Neutrophil (primary cell): ENCODE results near the gene TCHHL1.

Experiments used
- H3K27ac ChIP-seq: fragments of 200-600 bp; sonication (generic); 2 replicates; pipeline ENCODE4 v1.5.1; 2016; ENCODE audit warnings: mild to moderate bottlenecking, moderate library complexity
- H3K27me3 ChIP-seq: fragments of 200-600 bp; sonication (generic); 2 replicates; pipeline ENCODE4 v1.6.0; 2016; ENCODE audit warnings: mild to moderate bottlenecking
- H3K36me3 ChIP-seq: fragments of 200-600 bp; sonication (generic); 2 replicates; pipeline ENCODE4 v1.5.1; 2017
- H3K4me1 ChIP-seq, 2 experiments: fragments of 200-600 bp in 1 of 2; sonication (generic) in 1 of 2; 1 replicate in 1 of 2; 2 replicates in 1 of 2; pipeline versions ENCODE4 v1.5.1 to v1.6.1; 2013 to 2016; ENCODE audit warnings: low read depth in 1 of 2, low read length in 1 of 2, mild to moderate bottlenecking in 1 of 2, moderate library complexity in 1 of 2; ENCODE audit not compliant: control insufficient read depth in 1 of 2, insufficient read depth in 1 of 2
- H3K4me3 ChIP-seq, 2 experiments: fragments of 200-600 bp in 1 of 2; sonication (generic) in 1 of 2; 1 replicate in 1 of 2; 2 replicates in 1 of 2; pipeline ENCODE4 v1.5.1; 2013 to 2016; ENCODE audit warnings: low read depth in 1 of 2, low read length in 1 of 2, mild to moderate bottlenecking in 1 of 2, moderate library complexity in 1 of 2
- H3K9me3 ChIP-seq: fragments of 200-600 bp; sonication (generic); 2 replicates; pipeline ENCODE4 v1.5.1; 2016
- TF ChIP-seq, protein P1 (sequence below): fragments of 200-600 bp; sonication (generic); IDR thresholded peaks from 2 replicates; pipeline ENCODE4 v1.5.1; 2016; ENCODE audit warnings: antibody characterized with exemption

Gene TCHHL1

DNA sequence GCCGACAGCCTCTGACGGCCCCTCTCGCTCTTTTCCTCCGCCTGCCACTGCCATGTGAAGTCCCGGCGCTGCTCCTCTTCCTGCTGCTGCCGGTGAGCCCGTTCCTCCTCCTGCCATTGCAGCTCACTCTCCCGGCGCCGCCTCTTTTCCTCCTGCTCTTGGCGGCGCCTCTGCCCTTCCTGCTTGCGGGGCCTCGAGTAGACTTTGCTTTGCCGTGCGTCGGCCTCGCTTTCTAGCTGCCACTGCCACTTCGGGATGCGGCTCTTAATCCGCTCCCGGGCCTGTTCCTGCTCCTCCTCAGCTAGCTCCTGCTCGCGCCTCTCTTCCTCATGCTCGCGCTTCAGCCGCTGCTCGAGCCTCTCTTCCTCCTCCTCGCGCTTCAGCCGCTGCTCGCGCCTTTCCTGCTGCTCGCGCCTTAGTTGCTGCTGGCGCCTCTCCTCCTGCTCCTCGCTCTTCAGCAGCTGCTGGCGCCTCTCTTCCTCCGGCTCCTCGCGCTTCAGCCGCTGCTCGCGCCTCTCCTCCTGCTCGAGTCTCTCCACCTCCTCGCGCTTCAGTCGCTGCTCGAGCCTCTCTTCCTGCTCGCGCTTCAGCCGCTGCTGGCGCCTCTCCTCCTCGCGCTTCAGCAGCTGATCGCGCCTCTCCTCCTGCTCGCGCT lies 22.1 kb upstream of the TCHHL1 start:
- H3K27me3 ChIP-seq, result peaks cover 100% of the 10 kb centered on the region
- TF ChIP-seq, protein P1, sequence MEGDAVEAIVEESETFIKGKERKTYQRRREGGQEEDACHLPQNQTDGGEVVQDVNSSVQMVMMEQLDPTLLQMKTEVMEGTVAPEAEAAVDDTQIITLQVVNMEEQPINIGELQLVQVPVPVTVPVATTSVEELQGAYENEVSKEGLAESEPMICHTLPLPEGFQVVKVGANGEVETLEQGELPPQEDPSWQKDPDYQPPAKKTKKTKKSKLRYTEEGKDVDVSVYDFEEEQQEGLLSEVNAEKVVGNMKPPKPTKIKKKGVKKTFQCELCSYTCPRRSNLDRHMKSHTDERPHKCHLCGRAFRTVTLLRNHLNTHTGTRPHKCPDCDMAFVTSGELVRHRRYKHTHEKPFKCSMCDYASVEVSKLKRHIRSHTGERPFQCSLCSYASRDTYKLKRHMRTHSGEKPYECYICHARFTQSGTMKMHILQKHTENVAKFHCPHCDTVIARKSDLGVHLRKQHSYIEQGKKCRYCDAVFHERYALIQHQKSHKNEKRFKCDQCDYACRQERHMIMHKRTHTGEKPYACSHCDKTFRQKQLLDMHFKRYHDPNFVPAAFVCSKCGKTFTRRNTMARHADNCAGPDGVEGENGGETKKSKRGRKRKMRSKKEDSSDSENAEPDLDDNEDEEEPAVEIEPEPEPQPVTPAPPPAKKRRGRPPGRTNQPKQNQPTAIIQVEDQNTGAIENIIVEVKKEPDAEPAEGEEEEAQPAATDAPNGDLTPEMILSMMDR, result no peak
- H3K4me3 ChIP-seq, result peak overlapping the region; percentile 23 to 47
- no peaks in the 10 kb centered on the region for H3K9me3 ChIP-seq
- H3K27ac ChIP-seq, result no peak overlapping the region
- H3K36me3 ChIP-seq, result no peaks in the 10 kb centered on the region
- peaks cover 45 to 49% of the 10 kb centered on the region in 2 experiments for H3K4me1 ChIP-seq

- Histone ChIP-seq H3K27ac (no peak overlapping the region), H3K4me1 (peaks cover 45 to 49% of the 10 kb centered on the region in 2 experiments), H3K4me3 (peak overlapping the region; percentile 23 to 47), H3K36me3 (no peaks in the 10 kb centered on the region), H3K27me3 (peaks cover 100% of the 10 kb centered on the region), H3K9me3 (no peaks in the 10 kb centered on the region)
- TF ChIP-seq, protein P1, result no peak
These were observed 21.5 kb upstream of the TCHHL1 start for GRCh38 chr1:152110365-152110859.

DNA sequence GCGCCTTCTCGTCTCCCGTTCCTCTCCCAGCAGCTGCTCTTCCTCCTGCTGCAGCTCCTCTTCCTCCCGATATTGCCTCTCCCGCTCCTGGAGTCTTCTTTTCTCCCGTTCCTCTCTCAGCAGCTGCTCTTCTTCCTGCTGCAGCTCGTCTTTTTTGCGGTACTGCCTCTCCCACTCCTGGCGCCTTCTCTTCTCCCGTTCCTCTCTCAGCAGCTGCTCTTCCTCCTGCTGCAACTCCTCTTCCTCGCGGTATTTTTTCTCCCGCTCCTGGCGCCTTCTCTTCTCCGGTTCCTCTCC lies 21.1 kb upstream of the TCHHL1 start:
- TF ChIP-seq, protein P1, result no peak
- Histone ChIP-seq H3K4me3 (peak overlapping the region; percentile 23 to 47), H3K27ac (no peak overlapping the region), H3K27me3 (peaks cover 100% of the 10 kb centered on the region), H3K4me1 (peaks cover 45 to 49% of the 10 kb centered on the region in 2 experiments), H3K36me3 (no peaks in the 10 kb centered on the region), H3K9me3 (no peaks in the 10 kb centered on the region)

GRCh38 chr1:152109231-152109997 lies 20.6 kb upstream of the TCHHL1 start:
- Histone ChIP-seq H3K4me1 (peaks cover 45 to 49% of the 10 kb centered on the region in 2 experiments), H3K27me3 (peaks cover 100% of the 10 kb centered on the region), H3K36me3 (no peaks in the 10 kb centered on the region), H3K9me3 (no peaks in the 10 kb centered on the region), H3K27ac (no peak overlapping the region), H3K4me3 (peak overlapping the region in 1 of 2 experiments; percentile 47)
- TF ChIP-seq, protein P1, result no peak

GRCh38 chr1:152108882-152109222 lies 20.0 kb upstream of the TCHHL1 start:
- peaks cover 100% of the 10 kb centered on the region for H3K27me3 ChIP-seq
- H3K27ac ChIP-seq, result no peak overlapping the region
- peaks cover 45 to 49% of the 10 kb centered on the region in 2 experiments for H3K4me1 ChIP-seq
- peak overlapping the region in 1 of 2 experiments; percentile 3 for H3K4me3 ChIP-seq
- no peaks in the 10 kb centered on the region for H3K9me3 ChIP-seq
- no peaks in the 10 kb centered on the region for H3K36me3 ChIP-seq
- TF ChIP-seq, protein P1, result no peak
